Testis (tissue), 3 donors: ENCODE measurements around the gene JPT1. TPM values are rescaled to one million over a fixed set of nuclear protein-coding genes. Genes with fewer than 3 reads are reported as not detected.
"Not testable (repeated sequence)": the region's sequence is repeated elsewhere in the genome, so short reads cannot be mapped to it uniquely, and the experiment has no call there.

Source experiments
- DNase-seq: peaks from one replicate; pipeline ENCODE4 v3.0.0-alpha.2; 2019
- H3K27ac ChIP-seq, 2 donors: fragments of 200-600 bp; sonication (generic); one replicate each; pipeline ENCODE4 v1.5.1; 2019
- H3K27me3 ChIP-seq: fragments of 200-600 bp; sonication (generic); one replicate; pipeline ENCODE4 v1.5.1; 2019
- H3K36me3 ChIP-seq: fragments of 200-600 bp; sonication (generic); one replicate; pipeline ENCODE4 v1.5.1; 2017; ENCODE audit warnings: low read depth; ENCODE audit errors: missing control alignments
- H3K4me1 ChIP-seq: fragments of 200-600 bp; sonication (generic); one replicate; pipeline ENCODE4 v1.5.1; 2019
- H3K4me3 ChIP-seq, 2 donors: fragments of 200-600 bp; sonication (generic); one replicate each; pipeline ENCODE4 v1.5.1; 2017 to 2019
- H3K9me3 ChIP-seq: fragments of 200-600 bp; sonication (generic); one replicate; pipeline ENCODE4 v1.5.1; 2017
- CTCF ChIP-seq, 3 experiments: fragments of 450-650 bp in 2 of 3; fragments of 200-600 bp in 1 of 3; sonication (generic) in 1 of 3; IDR thresholded peaks; one replicate each; pipeline ENCODE4 v1.5.1; 2016 to 2019; ENCODE audit warnings: antibody characterized with exemption in 3 of 3, mild to moderate bottlenecking in 2 of 3, moderate library complexity in 1 of 3
- POLR2A ChIP-seq: fragments of 450-650 bp; IDR thresholded peaks from one replicate; pipeline ENCODE4 v1.6.1; 2017; ENCODE audit warnings: antibody characterized with exemption, mild to moderate bottlenecking, moderate library complexity
- WGBS, 2 donors: methylation state at CpG; one replicate each; pipeline ENCODE4 v1.1.5; 2018; 5-methylcytosine and 5-hydroxymethylcytosine counted together
- intact Hi-C: fragments of 100-400 bp; cut with DNase I; formaldehyde crosslinking; loops from one replicate; pipeline ENCODE4 v1.15.1; 2023; ENCODE audit warnings: low total_unique reads
- polyA plus RNA-seq: library from polyadenylated mRNA; stranded (reverse); fragments of 350-450 nt; fragmentation: Illumina TruSeq; extraction: RNeasy Lipid Tissue Mini Kit (QIAGEN cat#74804); gene quantifications from one replicate; pipeline ENCODE4 v1.2.3, GENCODE V29; 2014; ENCODE audit warnings: low read depth, low replicate concordance; ENCODE audit not compliant: insufficient read depth
- total RNA-seq, 2 donors: library from RNA; depleted of rRNA; stranded (reverse); fragments of >200 nt; gene quantifications; one replicate each; pipeline ENCODE4 v1.2.3, GENCODE V29; 2016

The JPT1 gene
- total and polyA plus RNA-seq, 3 donors from 2014 or later = 234 to 758 (median 371) TPM

DNA sequence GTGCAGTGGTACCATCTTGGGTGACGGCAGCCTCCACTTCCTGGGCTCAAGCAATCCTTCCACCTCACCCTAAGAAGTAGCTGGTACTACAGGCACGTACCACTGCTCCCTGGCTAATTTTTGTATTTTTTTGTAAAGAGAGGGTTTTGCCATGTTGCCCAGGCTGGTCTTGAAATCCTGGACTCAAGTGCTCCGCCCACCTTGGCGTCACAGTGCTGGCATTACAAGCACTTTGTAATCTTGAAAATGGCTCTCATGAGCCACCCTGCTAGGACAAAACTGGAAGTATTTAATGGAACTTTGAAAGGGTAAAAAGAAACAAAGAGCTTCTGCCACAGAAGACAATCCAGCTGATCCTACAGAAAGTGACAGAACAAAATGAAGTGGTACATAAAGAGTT lies 19.2 kb upstream of the JPT1 start:
- DNase-seq = no peak
- Histone ChIP-seq H3K27me3 (no peaks in the 10 kb centered on the region), H3K9me3 (no peaks in the 10 kb centered on the region), H3K36me3 (no peaks in the 10 kb centered on the region), H3K4me3 (no peak overlapping the region), H3K27ac (no peak overlapping the region), H3K4me1 (peaks cover 10% of the 10 kb centered on the region)
- 80 to 86% methylated on average over 4 of the region's 4 CpGs for WGBS, 2 donors
- no peak for TF ChIP-seq CTCF (IDR thresholded peaks at IDR 0.05)
- no peak for TF ChIP-seq POLR2A
- intact Hi-C loops = no loop called here

DNA sequence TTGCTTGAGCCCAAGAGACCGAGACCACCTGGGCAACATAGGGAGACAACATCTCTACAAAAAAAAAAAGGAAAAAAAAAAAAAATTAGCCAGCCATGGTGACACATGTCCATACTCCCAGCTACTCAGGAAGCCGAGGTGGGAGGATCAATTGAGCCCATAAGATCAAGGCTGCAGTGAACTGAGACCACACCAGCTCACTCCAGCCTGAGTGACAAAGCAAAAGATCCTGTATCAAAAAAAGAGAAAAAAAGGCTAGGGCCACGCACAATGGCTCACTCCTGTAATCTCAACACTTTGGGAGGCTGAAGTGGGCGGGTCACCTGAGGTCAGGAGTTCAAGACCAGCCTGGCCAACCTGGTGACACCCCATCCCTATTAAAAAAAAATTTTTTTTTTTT lies 14.7 kb upstream of the JPT1 start:
- Histone ChIP-seq H3K27ac (no peak overlapping the region), H3K27me3 (no peaks in the 10 kb centered on the region), H3K4me3 (no peak overlapping the region), H3K36me3 (no peaks in the 10 kb centered on the region), H3K9me3 (no peaks in the 10 kb centered on the region), H3K4me1 (peaks cover 10% of the 10 kb centered on the region)
- no peak for DNase-seq
- intact Hi-C loops = no loop called here
- no peak for TF ChIP-seq POLR2A
- no peak for TF ChIP-seq CTCF (IDR thresholded peaks at IDR 0.05)
- WGBS, 2 donors = 76 to 78% methylated on average over 4 of the region's 4 CpGs

DNA sequence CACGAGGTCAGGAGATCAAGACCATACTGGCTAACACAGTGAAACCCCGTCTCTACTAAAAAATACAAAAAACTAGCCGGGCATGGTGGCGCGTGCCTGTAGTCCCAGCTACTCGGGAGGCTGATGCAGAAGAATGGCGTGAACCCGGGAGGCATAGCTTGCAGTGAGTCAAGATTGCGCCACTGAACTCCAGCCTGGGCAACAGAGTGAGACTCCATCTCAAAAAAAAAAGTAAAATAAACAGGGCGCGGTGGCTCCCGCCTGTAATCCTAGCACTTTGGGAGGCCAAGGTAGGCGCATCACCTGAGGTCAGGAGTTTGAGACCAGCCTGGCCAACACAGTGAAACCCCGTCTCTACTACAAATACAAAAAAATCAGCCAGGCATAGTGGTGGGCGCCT lies 10.3 kb upstream of the JPT1 start:
- H3K27me3 ChIP-seq, H3K36me3 ChIP-seq, H3K27ac ChIP-seq, H3K4me1 ChIP-seq, H3K9me3 ChIP-seq, intact Hi-C loops, H3K4me3 ChIP-seq, DNase-seq: not testable (repeated sequence)
- 93% methylated on average over 15 of the region's 15 CpGs for WGBS, 2 donors

DNA sequence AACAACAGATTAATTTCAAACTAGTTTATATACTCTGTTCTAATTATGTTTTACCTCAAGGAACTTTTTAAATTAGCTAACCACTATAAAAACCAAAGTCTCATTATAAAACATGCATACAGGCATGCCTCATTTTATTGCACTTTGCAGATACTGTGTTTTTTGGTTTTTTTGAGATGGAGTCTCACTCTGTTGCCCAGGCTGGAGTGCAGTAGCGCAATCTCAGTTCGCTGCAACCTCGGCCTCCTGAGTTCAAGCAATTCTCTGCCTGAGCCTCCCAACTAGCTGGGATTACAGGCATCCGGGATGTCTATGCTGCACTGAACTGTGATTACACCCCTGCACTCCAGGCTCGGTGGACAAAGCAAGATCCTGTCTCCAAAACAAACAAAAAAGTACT lies 8.8 kb upstream of the JPT1 start:
- Histone ChIP-seq H3K4me3 (no peak overlapping the region), H3K36me3 (no peaks in the 10 kb centered on the region), H3K27ac (no peak overlapping the region), H3K27me3 (no peaks in the 10 kb centered on the region), H3K9me3 (no peaks in the 10 kb centered on the region), H3K4me1 (no peaks in the 10 kb centered on the region)
- 86 to 90% methylated on average over 5 of the region's 5 CpGs for WGBS, 2 donors
- DNase-seq = no peak
- TF ChIP-seq CTCF (IDR thresholded peaks at IDR 0.05) (no peak), POLR2A (no peak)
- intact Hi-C loops = no loop called here

GRCh38 chr17:75160211-75160610 lies 5.9 kb upstream of the JPT1 start:
- TF ChIP-seq POLR2A (no peak), CTCF (IDR thresholded peaks at IDR 0.05) (no peak)
- no peak overlapping the region for H3K27ac ChIP-seq
- WGBS, 2 donors = 84 to 91% methylated on average over 5 of the region's 5 CpGs
- DNase-seq = no peak
- no peaks in the 10 kb centered on the region for H3K27me3 ChIP-seq
- H3K4me1 ChIP-seq = no peaks in the 10 kb centered on the region
- no peak overlapping the region for H3K4me3 ChIP-seq
- intact Hi-C loops = no loop called here
- H3K36me3 ChIP-seq = no peaks in the 10 kb centered on the region
- H3K9me3 ChIP-seq = no peaks in the 10 kb centered on the region
